PC-3 (cell line): ENCODE data around the gene MAGEB3.

Source experiments
- CTCF ChIP-seq: fragments of 300-600 bp; sonication (generic); conservative IDR thresholded peaks from 2 replicates; pipeline ENCODE4 v1.5.1; 2017; ENCODE audit warnings: antibody characterized with exemption, low read depth, mild to moderate bottlenecking, low read length
- EZH2 ChIP-seq: fragments of 300-600 bp; sonication (generic); IDR thresholded peaks from one replicate; pipeline ENCODE4 v1.6.1; 2017; ENCODE audit warnings: antibody characterized with exemption, mild to moderate bottlenecking, low read length; ENCODE audit not compliant: unreplicated experiment
- EZH2phosphoT487 ChIP-seq: fragments of 300-600 bp; sonication (generic); IDR thresholded peaks from 2 replicates; pipeline ENCODE4 v1.6.1; 2018; ENCODE audit warnings: mild to moderate bottlenecking, antibody characterized with exemption, low read length, borderline replicate concordance

GRCh38 chrX:30278365-30278764 is 47.9 kb downstream of the MAGEB3 start:
- TF ChIP-seq CTCF (no peak), EZH2phosphoT487 (no peak), EZH2 (no peak)
